Mucosa of descending colon (tissue), 3 donors: Measurements from ENCODE around the gene SDCCAG8. TPM values are rescaled to one million over a fixed set of nuclear protein-coding genes. Genes with fewer than 3 reads are reported as not detected.

Experiments
- ATAC-seq: fragments of 200-7000 bp; cut with Tn5 transposase; one replicate; pipeline ENCODE4 v1.9.1; 2020; ENCODE audit warnings: mild to moderate bottlenecking, moderate library complexity
- DNase-seq, 3 donors: peaks; one replicate each; pipeline ENCODE4 v3.0.0-alpha.2; 2020
- H3K36me3 ChIP-seq: fragments of 200-600 bp; one replicate; pipeline ENCODE4 v1.8.0; 2021; ENCODE audit warnings: low read depth, mild to moderate bottlenecking
- H3K4me1 ChIP-seq: fragments of 200-600 bp; one replicate; pipeline ENCODE4 v1.8.0; 2021; ENCODE audit warnings: low read depth, mild to moderate bottlenecking
- H3K4me3 ChIP-seq: fragments of 200-600 bp; one replicate; pipeline ENCODE4 v1.8.0; 2021; ENCODE audit warnings: mild to moderate bottlenecking
- H3K9me3 ChIP-seq: fragments of 200-600 bp; one replicate; pipeline ENCODE4 v1.8.0; 2021; ENCODE audit warnings: mild to moderate bottlenecking
- intact Hi-C, 2 donors: fragments of 100-400 bp; cut with DNase I in 1 of 2; cut with micrococcal nuclease in 1 of 2; formaldehyde crosslinking; loops; one replicate each; pipeline versions ENCODE4 v1.11.0 to v1.11.1; 2022; cut with DNase I, micrococcal nuclease
- total RNA-seq, 3 donors: library from RNA; stranded (reverse); fragmentation: NEBNext Ultra II Directional in 2 of 3; extraction: Animal tissue kit (Norgen Biotek cat#: 25700) in 2 of 3; gene quantifications; one replicate each; pipeline versions ENCODE4 v1.2.1 to v1.2.4, GENCODE V29; 2021 to 2023
- TF ChIP-seq, protein P1 (sequence below): fragments of 200-600 bp; IDR thresholded peaks from one replicate; pipeline ENCODE4 v1.8.0; 2022; ENCODE audit warnings: antibody characterized with exemption, mild to moderate bottlenecking
- donor health status: DM: no; HTN: no; CAD: no; lungs with moderate emphysema.
- donor health status: DM: no; HTN: no; CAD: no.
- donor health status: DM: no; HTN: yes; CAD: no.

The SDCCAG8 gene
- total RNA-seq, 3 donors from 2014 or later: 22.1 to 37.5 (median 34.1) TPM

DNA sequence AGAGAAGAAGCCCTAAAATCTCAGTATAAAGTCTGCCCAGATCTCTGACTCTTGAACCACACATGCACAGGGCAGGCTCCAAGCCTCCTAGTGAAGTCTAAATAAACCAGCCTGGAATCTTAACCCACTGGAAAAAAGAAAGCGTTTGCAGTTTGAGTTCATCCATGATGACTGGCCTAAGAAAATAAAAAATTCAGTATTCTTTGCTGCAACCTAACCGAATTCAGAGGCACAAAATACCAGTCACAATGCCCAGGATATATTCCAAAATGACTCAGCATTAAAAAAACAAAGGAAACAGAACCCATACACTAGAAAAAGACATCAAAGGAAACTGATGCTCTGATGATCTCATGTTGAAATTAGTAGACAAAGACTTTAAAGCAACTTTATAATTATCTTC, 269.2 kb downstream of the SDCCAG8 start:
- intact Hi-C loops: no loop called here
- Histone ChIP-seq H3K9me3 (no peaks in the 10 kb centered on the region), H3K36me3 (no peaks in the 10 kb centered on the region), H3K4me1 (no peaks in the 10 kb centered on the region), H3K4me3 (no peak overlapping the region)
- no peak for DNase-seq
- ATAC-seq: no peak
- TF ChIP-seq, protein P1, sequence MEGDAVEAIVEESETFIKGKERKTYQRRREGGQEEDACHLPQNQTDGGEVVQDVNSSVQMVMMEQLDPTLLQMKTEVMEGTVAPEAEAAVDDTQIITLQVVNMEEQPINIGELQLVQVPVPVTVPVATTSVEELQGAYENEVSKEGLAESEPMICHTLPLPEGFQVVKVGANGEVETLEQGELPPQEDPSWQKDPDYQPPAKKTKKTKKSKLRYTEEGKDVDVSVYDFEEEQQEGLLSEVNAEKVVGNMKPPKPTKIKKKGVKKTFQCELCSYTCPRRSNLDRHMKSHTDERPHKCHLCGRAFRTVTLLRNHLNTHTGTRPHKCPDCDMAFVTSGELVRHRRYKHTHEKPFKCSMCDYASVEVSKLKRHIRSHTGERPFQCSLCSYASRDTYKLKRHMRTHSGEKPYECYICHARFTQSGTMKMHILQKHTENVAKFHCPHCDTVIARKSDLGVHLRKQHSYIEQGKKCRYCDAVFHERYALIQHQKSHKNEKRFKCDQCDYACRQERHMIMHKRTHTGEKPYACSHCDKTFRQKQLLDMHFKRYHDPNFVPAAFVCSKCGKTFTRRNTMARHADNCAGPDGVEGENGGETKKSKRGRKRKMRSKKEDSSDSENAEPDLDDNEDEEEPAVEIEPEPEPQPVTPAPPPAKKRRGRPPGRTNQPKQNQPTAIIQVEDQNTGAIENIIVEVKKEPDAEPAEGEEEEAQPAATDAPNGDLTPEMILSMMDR: no peak

DNA sequence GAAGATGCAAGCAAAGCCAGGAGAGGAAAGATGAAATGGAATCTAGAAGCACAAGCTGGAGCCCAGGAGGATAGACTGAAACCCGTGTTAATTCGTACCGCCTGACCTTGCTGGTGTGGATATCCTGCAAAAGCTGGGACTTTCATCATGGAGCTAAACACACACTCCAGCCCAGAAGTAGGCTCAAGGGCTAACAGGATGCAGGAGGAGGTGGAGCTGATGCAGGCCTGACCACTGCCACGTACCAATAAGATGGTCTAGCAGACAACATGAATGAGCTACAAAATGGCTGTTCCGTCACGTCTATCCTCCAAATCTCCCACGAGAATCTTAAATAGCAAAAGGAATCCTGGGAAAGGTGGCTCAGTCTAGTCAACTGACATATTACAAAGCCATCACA, 270.3 kb downstream of the SDCCAG8 start:
- Histone ChIP-seq H3K36me3 (no peaks in the 10 kb centered on the region), H3K4me3 (no peak overlapping the region), H3K4me1 (no peaks in the 10 kb centered on the region), H3K9me3 (no peaks in the 10 kb centered on the region)
- TF ChIP-seq, protein P1: no peak
- DNase-seq (no peak), ATAC-seq (no peak)
- intact Hi-C loops: no loop called here

DNA sequence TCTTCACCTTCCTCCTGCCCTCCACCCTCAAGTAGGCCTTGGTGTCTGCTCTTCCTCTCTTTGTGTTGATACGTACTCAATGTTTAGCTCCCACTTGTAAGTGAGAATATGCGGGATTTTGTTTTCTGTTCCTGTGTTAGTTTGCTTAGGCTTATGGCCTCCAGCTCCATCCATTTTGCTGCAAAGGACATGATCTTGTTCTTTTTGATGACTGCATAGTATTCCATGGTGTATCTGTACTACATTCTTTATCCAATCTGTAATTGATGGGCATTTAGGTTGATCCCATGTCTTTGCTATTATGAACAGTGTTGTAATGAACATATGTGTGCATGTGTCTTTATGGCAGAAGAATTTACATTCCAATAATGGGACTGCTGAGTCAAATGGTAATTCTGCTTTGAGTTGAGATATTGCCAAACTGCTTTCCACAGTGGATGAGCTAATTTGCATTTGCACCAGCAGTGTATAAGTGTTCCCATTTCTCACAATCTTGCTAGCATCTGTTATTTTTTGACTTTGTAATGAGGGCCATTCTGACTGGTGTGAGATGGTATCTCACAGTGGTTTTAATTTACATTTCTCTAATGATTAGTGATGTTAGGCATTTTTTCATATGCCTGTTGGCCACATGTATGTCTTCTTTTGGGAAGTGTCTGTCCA, 272.7 kb downstream of the SDCCAG8 start:
- DNase-seq (no peak), ATAC-seq (no peak)
- Histone ChIP-seq H3K36me3 (no peaks in the 10 kb centered on the region), H3K4me3 (no peak overlapping the region), H3K9me3 (no peaks in the 10 kb centered on the region), H3K4me1 (no peaks in the 10 kb centered on the region)
- intact Hi-C loops: no loop called here
- TF ChIP-seq, protein P1: no peak

DNA sequence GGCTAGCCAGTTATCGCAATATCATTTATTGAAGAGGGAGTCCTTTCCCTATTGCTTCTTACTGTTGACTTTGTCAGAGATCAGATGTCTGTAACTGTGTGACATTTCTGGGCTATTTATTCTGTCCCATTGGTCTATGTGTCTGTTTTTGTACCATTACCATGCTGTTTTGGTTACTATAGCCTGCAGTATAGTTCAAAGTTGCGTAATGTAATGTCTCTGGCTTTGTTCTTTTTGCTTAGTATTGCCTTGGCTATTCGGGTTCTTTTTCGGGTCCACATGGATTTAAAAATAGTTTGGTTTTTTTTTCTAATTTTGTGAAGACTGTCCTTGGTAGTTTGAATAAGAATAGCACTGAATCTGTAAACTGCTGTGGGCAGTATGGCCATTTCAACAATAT, 273.7 kb downstream of the SDCCAG8 start:
- Histone ChIP-seq H3K36me3 (no peaks in the 10 kb centered on the region), H3K9me3 (no peaks in the 10 kb centered on the region), H3K4me1 (no peaks in the 10 kb centered on the region), H3K4me3 (no peak overlapping the region)
- TF ChIP-seq, protein P1: no peak
- ATAC-seq: no peak
- intact Hi-C loops: no loop called here
- DNase-seq: no peak

DNA sequence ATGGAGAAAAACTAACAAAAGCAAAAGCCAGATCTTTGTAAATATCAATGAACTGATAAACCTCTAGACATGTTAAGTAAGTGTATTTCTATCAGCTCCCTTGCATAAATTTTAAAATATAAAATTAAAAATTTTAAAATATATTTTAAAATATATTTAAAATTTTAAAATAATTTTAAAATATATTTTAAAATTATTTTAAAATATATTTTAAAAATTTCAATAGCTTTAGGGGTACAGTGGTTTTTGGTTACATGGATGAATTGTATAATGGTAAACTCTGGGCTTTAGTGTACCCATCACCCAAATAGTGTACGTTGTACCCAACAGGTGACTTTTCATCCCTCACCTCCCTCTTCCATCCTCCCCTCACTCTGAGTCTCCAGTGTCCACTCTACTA, 279.2 kb downstream of the SDCCAG8 start:
- TF ChIP-seq, protein P1: no peak
- intact Hi-C loops: no loop called here
- no peaks in the 10 kb centered on the region for H3K4me1 ChIP-seq
- DNase-seq (no peak), ATAC-seq (no peak)
- no peaks in the 10 kb centered on the region for H3K9me3 ChIP-seq
- no peak overlapping the region for H3K4me3 ChIP-seq
- no peaks in the 10 kb centered on the region for H3K36me3 ChIP-seq

DNA sequence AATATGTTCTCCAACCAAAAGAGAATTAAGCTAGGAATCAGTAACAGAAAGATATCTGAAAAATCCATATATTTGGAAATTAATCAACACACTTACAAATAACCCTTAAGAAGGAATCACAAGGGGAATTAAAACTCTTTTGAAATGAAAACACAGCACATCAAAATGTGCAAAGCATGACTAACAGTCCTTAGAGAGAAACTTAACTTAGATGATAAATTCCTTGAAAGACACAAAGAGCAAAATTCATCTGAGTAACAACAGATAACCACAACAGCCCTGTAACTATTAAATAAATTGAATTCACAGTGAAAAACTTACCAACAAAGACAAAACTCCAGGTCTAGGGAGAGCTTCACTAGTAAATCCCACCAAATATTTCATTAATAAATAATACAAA, 283.8 kb downstream of the SDCCAG8 start:
- intact Hi-C loops: no loop called here
- Histone ChIP-seq H3K9me3 (no peaks in the 10 kb centered on the region), H3K4me3 (no peak overlapping the region), H3K36me3 (no peaks in the 10 kb centered on the region), H3K4me1 (no peaks in the 10 kb centered on the region)
- DNase-seq: no peak
- no peak for ATAC-seq
- TF ChIP-seq, protein P1: no peak
